Testis (tissue), 3 donors: ENCODE data around the gene APBB1IP. TPM values are rescaled to one million over a fixed set of nuclear protein-coding genes. Genes with fewer than 3 reads are reported as not detected.
"Not testable (repeated sequence)": the region's sequence is repeated elsewhere in the genome, so short reads cannot be mapped to it uniquely, and the experiment has no call there.

Experiments
- DNase-seq: peaks from one replicate; pipeline ENCODE4 v3.0.0-alpha.2; 2019
- H3K27ac ChIP-seq, 2 donors: fragments of 200-600 bp; sonication (generic); one replicate each; pipeline ENCODE4 v1.5.1; 2019
- H3K27me3 ChIP-seq: fragments of 200-600 bp; sonication (generic); one replicate; pipeline ENCODE4 v1.5.1; 2019
- H3K36me3 ChIP-seq: fragments of 200-600 bp; sonication (generic); one replicate; pipeline ENCODE4 v1.5.1; 2017; ENCODE audit warnings: low read depth; ENCODE audit errors: missing control alignments
- H3K4me1 ChIP-seq: fragments of 200-600 bp; sonication (generic); one replicate; pipeline ENCODE4 v1.5.1; 2019
- H3K4me3 ChIP-seq, 2 donors: fragments of 200-600 bp; sonication (generic); one replicate each; pipeline ENCODE4 v1.5.1; 2017 to 2019
- H3K9me3 ChIP-seq: fragments of 200-600 bp; sonication (generic); one replicate; pipeline ENCODE4 v1.5.1; 2017
- POLR2A ChIP-seq: fragments of 450-650 bp; IDR thresholded peaks from one replicate; pipeline ENCODE4 v1.6.1; 2017; ENCODE audit warnings: antibody characterized with exemption, mild to moderate bottlenecking, moderate library complexity
- WGBS, 2 donors: methylation state at CpG; one replicate each; pipeline ENCODE4 v1.1.5; 2018; 5-methylcytosine and 5-hydroxymethylcytosine counted together
- intact Hi-C: fragments of 100-400 bp; cut with DNase I; formaldehyde crosslinking; loops from one replicate; pipeline ENCODE4 v1.15.1; 2023; ENCODE audit warnings: low total_unique reads
- polyA plus RNA-seq: library from polyadenylated mRNA; stranded (reverse); fragments of 350-450 nt; fragmentation: Illumina TruSeq; extraction: RNeasy Lipid Tissue Mini Kit (QIAGEN cat#74804); gene quantifications from one replicate; pipeline ENCODE4 v1.2.3, GENCODE V29; 2014; ENCODE audit warnings: low read depth, low replicate concordance; ENCODE audit not compliant: insufficient read depth
- total RNA-seq, 2 donors: library from RNA; depleted of rRNA; stranded (reverse); fragments of >200 nt; gene quantifications; one replicate each; pipeline ENCODE4 v1.2.3, GENCODE V29; 2016
- TF ChIP-seq, protein P1 (sequence below), 3 experiments: fragments of 450-650 bp in 2 of 3; fragments of 200-600 bp in 1 of 3; sonication (generic) in 1 of 3; IDR thresholded peaks; one replicate each; pipeline ENCODE4 v1.5.1; 2016 to 2019; ENCODE audit warnings: antibody characterized with exemption in 3 of 3, mild to moderate bottlenecking in 2 of 3, moderate library complexity in 1 of 3

APBB1IP gene
- total and polyA plus RNA-seq, 3 donors from 2014 or later = 0.55 to 3.0 (median 2.0) TPM

- Histone ChIP-seq H3K9me3 (no peaks in the 10 kb centered on the region), H3K4me1 (no peaks in the 10 kb centered on the region), H3K27ac (no peak overlapping the region), H3K36me3 (no peaks in the 10 kb centered on the region), H3K27me3 (no peaks in the 10 kb centered on the region), H3K4me3 (no peak overlapping the region)
- DNase-seq = no peak
- 87 to 88% methylated on average over 4 of the region's 4 CpGs for WGBS, 2 donors
- intact Hi-C loops = no loop called here
- no peak for TF ChIP-seq POLR2A
Measured at GRCh38 chr10:26574783-26575182, 136.6 kb downstream of the APBB1IP start.

DNA sequence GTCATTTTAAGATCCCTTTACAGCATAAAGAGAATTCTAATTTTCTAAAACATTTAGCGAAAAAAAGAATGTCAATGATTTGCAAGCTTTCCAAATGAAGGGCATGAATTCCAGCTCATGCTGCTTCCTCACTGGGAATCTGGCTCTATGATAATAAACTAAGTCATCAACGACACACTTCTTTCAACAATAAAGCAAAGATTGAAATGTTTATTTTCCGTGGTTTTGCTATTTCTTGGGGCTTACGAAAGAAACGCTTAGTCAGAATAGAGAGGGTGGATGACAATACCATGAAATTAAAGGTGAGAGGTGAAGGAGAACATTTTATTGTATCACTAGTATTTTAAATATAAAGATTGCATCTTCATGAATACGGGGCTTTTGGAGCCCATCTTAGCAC, 140.2 kb downstream of the APBB1IP start:
- H3K4me3 ChIP-seq, DNase-seq, H3K9me3 ChIP-seq, H3K4me1 ChIP-seq, H3K27me3 ChIP-seq, H3K36me3 ChIP-seq, intact Hi-C loops, H3K27ac ChIP-seq: not testable (repeated sequence)
- WGBS, 2 donors = 69 to 78% methylated on average over 6 of the region's 6 CpGs

GRCh38 chr10:26579256-26580063, 141.3 kb downstream of the APBB1IP start:
- no peaks in the 10 kb centered on the region for H3K27me3 ChIP-seq
- H3K36me3 ChIP-seq = no peaks in the 10 kb centered on the region
- WGBS, 2 donors = 68 to 79% methylated on average over 16 to 26 of the region's 26 CpGs
- H3K4me3 ChIP-seq = peak overlapping the region in 1 of 2 donors; percentile 27
- H3K4me1 ChIP-seq = no peaks in the 10 kb centered on the region
- intact Hi-C loops = no loop called here
- no peak overlapping the region for H3K27ac ChIP-seq
- peak; percentile 71 for DNase-seq
- TF ChIP-seq POLR2A = no peak
- TF ChIP-seq, protein P1, sequence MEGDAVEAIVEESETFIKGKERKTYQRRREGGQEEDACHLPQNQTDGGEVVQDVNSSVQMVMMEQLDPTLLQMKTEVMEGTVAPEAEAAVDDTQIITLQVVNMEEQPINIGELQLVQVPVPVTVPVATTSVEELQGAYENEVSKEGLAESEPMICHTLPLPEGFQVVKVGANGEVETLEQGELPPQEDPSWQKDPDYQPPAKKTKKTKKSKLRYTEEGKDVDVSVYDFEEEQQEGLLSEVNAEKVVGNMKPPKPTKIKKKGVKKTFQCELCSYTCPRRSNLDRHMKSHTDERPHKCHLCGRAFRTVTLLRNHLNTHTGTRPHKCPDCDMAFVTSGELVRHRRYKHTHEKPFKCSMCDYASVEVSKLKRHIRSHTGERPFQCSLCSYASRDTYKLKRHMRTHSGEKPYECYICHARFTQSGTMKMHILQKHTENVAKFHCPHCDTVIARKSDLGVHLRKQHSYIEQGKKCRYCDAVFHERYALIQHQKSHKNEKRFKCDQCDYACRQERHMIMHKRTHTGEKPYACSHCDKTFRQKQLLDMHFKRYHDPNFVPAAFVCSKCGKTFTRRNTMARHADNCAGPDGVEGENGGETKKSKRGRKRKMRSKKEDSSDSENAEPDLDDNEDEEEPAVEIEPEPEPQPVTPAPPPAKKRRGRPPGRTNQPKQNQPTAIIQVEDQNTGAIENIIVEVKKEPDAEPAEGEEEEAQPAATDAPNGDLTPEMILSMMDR (IDR thresholded peaks at IDR 0.05) = no peak
- no peaks in the 10 kb centered on the region for H3K9me3 ChIP-seq

GRCh38 chr10:26586211-26586610, 148.1 kb downstream of the APBB1IP start:
- no peak for DNase-seq
- 89% methylated on average over 3 to 11 of the region's 11 CpGs for WGBS, 2 donors
- TF ChIP-seq, protein P1 (IDR thresholded peaks at IDR 0.05) = no peak
- no peak for TF ChIP-seq POLR2A
- Histone ChIP-seq H3K4me3 (no peak overlapping the region), H3K27ac (no peak overlapping the region), H3K27me3 (no peaks in the 10 kb centered on the region), H3K9me3 (no peaks in the 10 kb centered on the region), H3K36me3 (no peaks in the 10 kb centered on the region), H3K4me1 (no peaks in the 10 kb centered on the region)
- intact Hi-C loops = no loop called here

- Histone ChIP-seq H3K9me3 (no peaks in the 10 kb centered on the region), H3K27me3 (no peaks in the 10 kb centered on the region), H3K4me1 (no peaks in the 10 kb centered on the region), H3K27ac (no peak overlapping the region), H3K36me3 (no peaks in the 10 kb centered on the region), H3K4me3 (no peak overlapping the region)
- 85 to 88% methylated on average over 6 to 12 of the region's 12 CpGs for WGBS, 2 donors
- no peak for TF ChIP-seq POLR2A
- TF ChIP-seq, protein P1 (IDR thresholded peaks at IDR 0.05) = no peak
- intact Hi-C loops = no loop called here
- no peak for DNase-seq
Measured at GRCh38 chr10:26588611-26589010, 150.5 kb downstream of the APBB1IP start.

- H3K27me3 ChIP-seq, intact Hi-C loops, H3K27ac ChIP-seq, DNase-seq, H3K4me1 ChIP-seq, H3K9me3 ChIP-seq, H3K36me3 ChIP-seq, H3K4me3 ChIP-seq: not testable (repeated sequence)
- WGBS, 2 donors = 71 to 75% methylated on average over 5 of the region's 5 CpGs
Measured at GRCh38 chr10:26589813-26590212, 151.7 kb downstream of the APBB1IP start.
